ENCODE results near the gene SIGLEC12. TPM values are rescaled to one million over a fixed set of nuclear protein-coding genes. Genes with fewer than 3 reads are reported as not detected.

The SIGLEC12 gene
- total RNA-seq, 8 experiments from 2014 or later: 0.08 to 0.19 TPM; not detected in 6

Other genes with a start within 250 kb of the SIGLEC12 start
- 10 to 100 TPM in 2 of 8 experiments, 1 to 10 TPM in 3, under 1 TPM in 3; 0.20 to 13.0 (median 5.7) TPM for gene IGLON5, start 190.2 kb downstream of the SIGLEC12 start, total RNA-seq
- gene VSIG10L, start 159.7 kb downstream of the SIGLEC12 start, total RNA-seq: 1 to 10 TPM; 1.3 to 5.2 (median 2.2) TPM
- 100 to 1,000 TPM in 7 of 8 experiments, 10 to 100 TPM in 1; 64.7 to 217 (median 144) TPM for gene ETFB, start 135.4 kb downstream of the SIGLEC12 start, total RNA-seq
- gene CLDND2, start 132.8 kb downstream of the SIGLEC12 start, total RNA-seq: 1 to 10 TPM in 7 of 8 experiments, under 1 TPM in 1; 0.36 to 4.1 (median 2.4) TPM
- under 1 TPM in 1 of 8 experiments, not detected in 7; 0.27 TPM for gene NKG7, start 129.1 kb downstream of the SIGLEC12 start, total RNA-seq
- gene LIM2, start 113.8 kb downstream of the SIGLEC12 start, total RNA-seq: under 1 TPM in 1 of 8 experiments, not detected in 7; 0.38 TPM
- gene C19orf84, start 111.2 kb downstream of the SIGLEC12 start, total RNA-seq: 1 to 10 TPM in 2 of 8 experiments, under 1 TPM in 4, not detected in 2; 0.14 to 1.2 (median 0.58) TPM
- gene SIGLEC10, start 84.2 kb downstream of the SIGLEC12 start, total RNA-seq: 1 to 10 TPM in 1 of 8 experiments, under 1 TPM in 5, not detected in 2; 0.05 to 1.2 (median 0.71) TPM
- gene SIGLEC8, start 43.3 kb downstream of the SIGLEC12 start, total RNA-seq: under 1 TPM in 2 of 8 experiments, not detected in 6; 0.47 to 0.51 TPM
- not detected for gene CEACAM18, start 23.3 kb downstream of the SIGLEC12 start, total RNA-seq
- not detected for gene SIGLEC6, start 29.9 kb upstream of the SIGLEC12 start, total RNA-seq
- gene ZNF175, start 69.5 kb upstream of the SIGLEC12 start, total RNA-seq: 1 to 10 TPM; 3.0 to 9.5 (median 6.0) TPM
- gene SIGLEC5, start 128.6 kb upstream of the SIGLEC12 start, total RNA-seq: not detected
- under 1 TPM in 1 of 8 experiments, not detected in 7; 0.24 TPM for gene SIGLEC14, start 145.0 kb upstream of the SIGLEC12 start, total RNA-seq
- 10 to 100 TPM in 4 of 8 experiments, 1 to 10 TPM in 4; 2.6 to 41.8 (median 9.5) TPM for gene SPACA6, start 191.5 kb upstream of the SIGLEC12 start, total RNA-seq
- gene HAS1, start 222.2 kb upstream of the SIGLEC12 start, total RNA-seq: 10 to 100 TPM in 1 of 8 experiments, 1 to 10 TPM in 2, under 1 TPM in 3, not detected in 2; 0.22 to 23.8 (median 1.7) TPM